ENCODE data around the gene MYO18B. TPM values are rescaled to one million over a fixed set of nuclear protein-coding genes. Genes with fewer than 3 reads are reported as not detected.

Gene MYO18B
- total RNA-seq, 2 experiments from 2014 or later = 0.11 to 0.22 TPM

DNA sequence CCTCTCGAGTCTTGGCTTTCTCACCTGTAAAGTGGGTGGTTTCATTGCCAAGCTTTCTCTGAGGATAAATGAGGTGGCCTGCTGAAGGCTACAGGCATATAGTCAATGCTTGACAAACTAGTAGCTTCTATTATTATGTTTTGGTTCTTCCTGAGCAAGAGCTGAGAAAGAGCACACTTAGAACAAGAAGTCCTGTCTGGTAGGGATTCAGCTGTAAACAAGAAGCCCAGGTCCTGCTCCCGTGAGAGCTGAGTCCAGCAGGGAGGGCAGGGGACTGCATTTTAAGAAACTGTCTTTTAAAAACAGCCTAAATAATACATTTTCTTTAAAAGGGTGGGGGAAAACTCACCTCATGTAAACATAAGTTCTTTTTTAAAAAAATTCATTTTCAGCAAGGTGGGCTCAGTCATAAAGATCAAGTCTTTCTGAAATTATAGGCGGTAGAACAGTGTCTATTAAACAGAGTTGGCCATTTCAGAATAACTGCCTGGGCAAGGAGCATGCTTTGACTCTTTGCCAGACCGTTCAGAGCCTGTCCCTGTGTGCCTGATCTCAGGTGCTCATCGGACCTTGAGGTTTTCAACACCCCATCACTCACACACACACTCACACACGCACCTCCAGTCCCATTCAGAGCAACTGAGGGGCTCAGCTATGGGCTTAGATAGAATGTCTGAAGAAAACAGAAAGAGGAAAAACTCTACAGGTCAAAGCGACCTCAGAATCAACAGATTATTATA is 29.2 kb upstream of the MYO18B start:
- Mint-ChIP-seq H3K27ac (no peak overlapping the region), H3K27me3 (no peaks in the 10 kb centered on the region), H3K4me3 (no peak overlapping the region), H3K9me3 (no peaks in the 10 kb centered on the region), H3K36me3 (ENCODE audit: low read depth) (no peaks in the 10 kb centered on the region), H3K4me1 (ENCODE audit: low read depth) (no peaks in the 10 kb centered on the region)
- CTCF ChIA-PET = no interaction called here
- Histone ChIP-seq H3K4me3 (ENCODE audit: low read length) (no peak overlapping the region), H3K9me3 (ENCODE audit: control insufficient read depth in 1 of 2, insufficient read depth in 1 of 2, low read length in 2 of 2) (no peaks in the 10 kb centered on the region), H3K27me3 (ENCODE audit: control insufficient read depth in 1 of 2, insufficient read depth in 2 of 2, low read length in 2 of 2) (no peaks in the 10 kb centered on the region), H3K4me1 (ENCODE audit: insufficient read depth, low read length) (no peaks in the 10 kb centered on the region), H3K27ac (ENCODE audit: low read depth in 1 of 2, low read length in 2 of 2) (no peak overlapping the region), H3K36me3 (ENCODE audit: insufficient read depth, low read length) (no peaks in the 10 kb centered on the region)
- DNase-seq = no peak
- TF ChIP-seq, protein P1, sequence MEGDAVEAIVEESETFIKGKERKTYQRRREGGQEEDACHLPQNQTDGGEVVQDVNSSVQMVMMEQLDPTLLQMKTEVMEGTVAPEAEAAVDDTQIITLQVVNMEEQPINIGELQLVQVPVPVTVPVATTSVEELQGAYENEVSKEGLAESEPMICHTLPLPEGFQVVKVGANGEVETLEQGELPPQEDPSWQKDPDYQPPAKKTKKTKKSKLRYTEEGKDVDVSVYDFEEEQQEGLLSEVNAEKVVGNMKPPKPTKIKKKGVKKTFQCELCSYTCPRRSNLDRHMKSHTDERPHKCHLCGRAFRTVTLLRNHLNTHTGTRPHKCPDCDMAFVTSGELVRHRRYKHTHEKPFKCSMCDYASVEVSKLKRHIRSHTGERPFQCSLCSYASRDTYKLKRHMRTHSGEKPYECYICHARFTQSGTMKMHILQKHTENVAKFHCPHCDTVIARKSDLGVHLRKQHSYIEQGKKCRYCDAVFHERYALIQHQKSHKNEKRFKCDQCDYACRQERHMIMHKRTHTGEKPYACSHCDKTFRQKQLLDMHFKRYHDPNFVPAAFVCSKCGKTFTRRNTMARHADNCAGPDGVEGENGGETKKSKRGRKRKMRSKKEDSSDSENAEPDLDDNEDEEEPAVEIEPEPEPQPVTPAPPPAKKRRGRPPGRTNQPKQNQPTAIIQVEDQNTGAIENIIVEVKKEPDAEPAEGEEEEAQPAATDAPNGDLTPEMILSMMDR (IDR thresholded peaks at IDR 0.05) = no peak
- intact Hi-C loops (cut with DNase I, micrococcal nuclease) = no loop called here
- POLR2A ChIA-PET = no interaction called here
- no peak for ATAC-seq (ENCODE audit: poor library complexity)

DNA sequence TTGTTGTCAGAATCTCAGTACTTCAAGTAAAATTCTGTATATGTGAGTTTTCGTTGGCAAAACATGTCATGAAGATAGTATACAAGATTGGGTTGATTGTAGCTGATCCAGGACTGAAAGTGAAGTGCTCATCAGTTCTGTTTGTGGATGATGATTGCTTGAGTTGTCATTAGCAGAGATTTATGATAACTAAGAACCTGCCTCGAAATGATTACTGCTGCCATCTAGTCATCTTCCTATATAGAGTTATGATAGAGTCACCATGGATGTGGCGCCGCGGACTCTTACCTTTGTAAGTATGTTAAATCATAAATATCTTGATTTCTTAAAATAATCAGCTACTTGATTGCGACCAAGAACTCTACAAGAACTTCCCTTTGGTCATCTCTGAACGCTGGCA is 27.9 kb upstream of the MYO18B start:
- ATAC-seq (ENCODE audit: poor library complexity) (no peak), DNase-seq (no peak)
- Histone ChIP-seq H3K4me1 (ENCODE audit: insufficient read depth, low read length) (no peaks in the 10 kb centered on the region), H3K36me3 (ENCODE audit: insufficient read depth, low read length) (no peaks in the 10 kb centered on the region), H3K4me3 (ENCODE audit: low read length) (no peak overlapping the region), H3K27me3 (ENCODE audit: control insufficient read depth in 1 of 2, insufficient read depth in 2 of 2, low read length in 2 of 2) (no peaks in the 10 kb centered on the region), H3K9me3 (ENCODE audit: control insufficient read depth in 1 of 2, insufficient read depth in 1 of 2, low read length in 2 of 2) (no peaks in the 10 kb centered on the region), H3K27ac (ENCODE audit: low read depth in 1 of 2, low read length in 2 of 2) (no peak overlapping the region)
- TF ChIP-seq, protein P1 (IDR thresholded peaks at IDR 0.05) = no peak
- no peak overlapping the region for H3K27ac Mint-ChIP-seq
- no peaks in the 10 kb centered on the region for H3K36me3 Mint-ChIP-seq (ENCODE audit: low read depth)
- H3K4me1 Mint-ChIP-seq (ENCODE audit: low read depth) = no peaks in the 10 kb centered on the region
- ChIA-PET POLR2A (no interaction called here), CTCF (no interaction called here)
- no peak overlapping the region for H3K4me3 Mint-ChIP-seq
- H3K9me3 Mint-ChIP-seq = no peaks in the 10 kb centered on the region
- intact Hi-C loops (cut with DNase I, micrococcal nuclease) = no loop called here
- H3K27me3 Mint-ChIP-seq = no peaks in the 10 kb centered on the region

GRCh38 chr22:25714739-25715138 is 27.2 kb upstream of the MYO18B start:
- intact Hi-C loops (cut with DNase I, micrococcal nuclease) = no loop called here
- Mint-ChIP-seq H3K27me3 (no peaks in the 10 kb centered on the region), H3K4me3 (no peak overlapping the region), H3K4me1 (ENCODE audit: low read depth) (no peaks in the 10 kb centered on the region), H3K36me3 (ENCODE audit: low read depth) (no peaks in the 10 kb centered on the region), H3K27ac (no peak overlapping the region), H3K9me3 (no peaks in the 10 kb centered on the region)
- no peak for DNase-seq
- TF ChIP-seq, protein P1 (IDR thresholded peaks at IDR 0.05) = no peak
- Histone ChIP-seq H3K36me3 (ENCODE audit: insufficient read depth, low read length) (no peaks in the 10 kb centered on the region), H3K9me3 (ENCODE audit: control insufficient read depth in 1 of 2, insufficient read depth in 1 of 2, low read length in 2 of 2) (no peaks in the 10 kb centered on the region), H3K27me3 (ENCODE audit: control insufficient read depth in 1 of 2, insufficient read depth in 2 of 2, low read length in 2 of 2) (no peaks in the 10 kb centered on the region), H3K4me1 (ENCODE audit: insufficient read depth, low read length) (no peaks in the 10 kb centered on the region), H3K27ac (ENCODE audit: low read depth in 1 of 2, low read length in 2 of 2) (no peak overlapping the region), H3K4me3 (ENCODE audit: low read length) (no peak overlapping the region)
- CTCF ChIA-PET = no interaction called here
- POLR2A ChIA-PET = no interaction called here
- no peak for ATAC-seq (ENCODE audit: poor library complexity)

Measured in CD4-positive, alpha-beta T cell (primary cell).